ENCODE measurements around the gene NRBF2.

Gene NRBF2

GRCh38 chr10:63142136-63142535 lies 9.0 kb downstream of the NRBF2 start:
- Histone ChIP-seq H3K27me3 (ENCODE audit: insufficient read depth, low read length, poor library complexity) (no peaks in the 10 kb centered on the region), H3K4me2 (ENCODE audit: insufficient read depth, low read length) (no peak overlapping the region), H2AFZ (ENCODE audit: low read depth, low read length) (no peak overlapping the region), H4K20me1 (ENCODE audit: insufficient read depth, low read length) (peaks cover 22% of the 10 kb centered on the region; the same call in 1 of the 2 replicates), H3K4me1 (ENCODE audit: insufficient read depth, low read length) (no peaks in the 10 kb centered on the region), H3K27ac (ENCODE audit: low read length) (no peak overlapping the region), H3K79me2 (ENCODE audit: insufficient read depth, low read length) (peaks cover 93% of the 10 kb centered on the region), H3K4me3 (ENCODE audit: low read depth in 1 of 2, low read length in 2 of 2) (no peak overlapping the region), H3K36me3 (ENCODE audit: insufficient read depth, low read length) (peaks cover 9% of the 10 kb centered on the region; the same call in 1 of the 2 replicates), H3K9ac (ENCODE audit: low read depth, low read length) (no peak overlapping the region), H3K9me3 (ENCODE audit: insufficient read depth, low read length, severe bottlenecking) (no peaks in the 10 kb centered on the region)
- no peak for TF ChIP-seq CTCF (IDR thresholded peaks at IDR 0.05; ENCODE audit: borderline replicate concordance, extremely low read depth, low read length, poor library complexity, severe bottlenecking)
- TF ChIP-seq EZH2 (IDR thresholded peaks at IDR 0.05; ENCODE audit: borderline replicate concordance, low read depth, low read length, severe bottlenecking) = no peak
- no peak for DNase-seq
- ATAC-seq (ENCODE audit: insufficient read depth, low read depth) = no peak

- Histone ChIP-seq H3K4me2 (ENCODE audit: insufficient read depth, low read length) (no peak overlapping the region), H3K36me3 (ENCODE audit: insufficient read depth, low read length) (peaks cover 9% of the 10 kb centered on the region; the same call in 1 of the 2 replicates), H3K27ac (ENCODE audit: low read length) (no peak overlapping the region), H3K4me3 (ENCODE audit: low read depth in 1 of 2, low read length in 2 of 2) (no peak overlapping the region), H4K20me1 (ENCODE audit: insufficient read depth, low read length) (peaks cover 19% of the 10 kb centered on the region; the same call in 1 of the 2 replicates), H3K4me1 (ENCODE audit: insufficient read depth, low read length) (no peaks in the 10 kb centered on the region), H3K27me3 (ENCODE audit: insufficient read depth, low read length, poor library complexity) (no peaks in the 10 kb centered on the region), H2AFZ (ENCODE audit: low read depth, low read length) (no peak overlapping the region), H3K79me2 (ENCODE audit: insufficient read depth, low read length) (peaks cover 88% of the 10 kb centered on the region), H3K9ac (ENCODE audit: low read depth, low read length) (no peak overlapping the region), H3K9me3 (ENCODE audit: insufficient read depth, low read length, severe bottlenecking) (no peaks in the 10 kb centered on the region)
- no peak for DNase-seq
- TF ChIP-seq EZH2 (IDR thresholded peaks at IDR 0.05; ENCODE audit: borderline replicate concordance, low read depth, low read length, severe bottlenecking) = no peak
- no peak for ATAC-seq (ENCODE audit: insufficient read depth, low read depth)
Measured at GRCh38 chr10:63143987-63144386, 10.9 kb downstream of the NRBF2 start.

GRCh38 chr10:63145782-63146181 lies 12.7 kb downstream of the NRBF2 start:
- Histone ChIP-seq H3K79me2 (ENCODE audit: insufficient read depth, low read length) (peaks cover 80% of the 10 kb centered on the region), H3K4me2 (ENCODE audit: insufficient read depth, low read length) (no peak overlapping the region), H3K4me3 (ENCODE audit: low read depth in 1 of 2, low read length in 2 of 2) (no peak overlapping the region), H3K4me1 (ENCODE audit: insufficient read depth, low read length) (no peaks in the 10 kb centered on the region), H2AFZ (ENCODE audit: low read depth, low read length) (no peak overlapping the region), H3K36me3 (ENCODE audit: insufficient read depth, low read length) (peaks cover 6% of the 10 kb centered on the region; the same call in 1 of the 2 replicates), H4K20me1 (ENCODE audit: insufficient read depth, low read length) (peaks cover 6% of the 10 kb centered on the region; the same call in 1 of the 2 replicates), H3K27me3 (ENCODE audit: insufficient read depth, low read length, poor library complexity) (no peaks in the 10 kb centered on the region), H3K27ac (ENCODE audit: low read length) (no peak overlapping the region), H3K9ac (ENCODE audit: low read depth, low read length) (no peak overlapping the region), H3K9me3 (ENCODE audit: insufficient read depth, low read length, severe bottlenecking) (no peaks in the 10 kb centered on the region)
- TF ChIP-seq CTCF (IDR thresholded peaks at IDR 0.05; ENCODE audit: borderline replicate concordance, extremely low read depth, low read length, poor library complexity, severe bottlenecking) = no peak
- TF ChIP-seq EZH2 (IDR thresholded peaks at IDR 0.05; ENCODE audit: borderline replicate concordance, low read depth, low read length, severe bottlenecking) = no peak
- ATAC-seq (ENCODE audit: insufficient read depth, low read depth) (no peak), DNase-seq (no peak)

- TF ChIP-seq EZH2 (IDR thresholded peaks at IDR 0.05; ENCODE audit: borderline replicate concordance, low read depth, low read length, severe bottlenecking) (no peak), CTCF (IDR thresholded peaks at IDR 0.05; ENCODE audit: borderline replicate concordance, extremely low read depth, low read length, poor library complexity, severe bottlenecking) (no peak)
- Histone ChIP-seq H3K9me3 (ENCODE audit: insufficient read depth, low read length, severe bottlenecking) (no peaks in the 10 kb centered on the region), H3K4me1 (ENCODE audit: insufficient read depth, low read length) (no peaks in the 10 kb centered on the region), H3K27me3 (ENCODE audit: insufficient read depth, low read length, poor library complexity) (no peaks in the 10 kb centered on the region), H3K79me2 (ENCODE audit: insufficient read depth, low read length) (peaks cover 73% of the 10 kb centered on the region), H3K27ac (ENCODE audit: low read length) (no peak overlapping the region), H3K4me3 (ENCODE audit: low read depth in 1 of 2, low read length in 2 of 2) (no peak overlapping the region), H3K9ac (ENCODE audit: low read depth, low read length) (no peak overlapping the region), H3K36me3 (ENCODE audit: insufficient read depth, low read length) (peaks cover 6% of the 10 kb centered on the region; the same call in 1 of the 2 replicates), H4K20me1 (ENCODE audit: insufficient read depth, low read length) (peaks cover 3% of the 10 kb centered on the region; the same call in 1 of the 2 replicates), H2AFZ (ENCODE audit: low read depth, low read length) (no peak overlapping the region), H3K4me2 (ENCODE audit: insufficient read depth, low read length) (no peak overlapping the region)
- DNase-seq = no peak
- no peak for ATAC-seq (ENCODE audit: insufficient read depth, low read depth)
Measured at GRCh38 chr10:63146503-63146902, 13.4 kb downstream of the NRBF2 start.
